SK-N-SH (cell line): ENCODE results near the gene NUDT13.

Experiments
- CTCF ChIP-seq: fragments of 200-600 bp; sonication (generic); IDR thresholded peaks from 2 replicates; pipeline ENCODE4 v1.6.1; 2017; ENCODE audit warnings: antibody characterized with exemption, mild to moderate bottlenecking, moderate library complexity
- RCOR1 ChIP-seq: fragments of 150-350 bp; IDR thresholded peaks from 2 replicates; pipeline ENCODE4 v1.6.1; 2017; ENCODE audit warnings: antibody characterized with exemption, low read length

- TF ChIP-seq CTCF (no peak), RCOR1 (no peak)
Observed at GRCh38 chr10:73106301-73106700, 4.0 kb upstream of the NUDT13 start.
